Measurements from ENCODE around the gene TBK1.

The TBK1 gene

DNA sequence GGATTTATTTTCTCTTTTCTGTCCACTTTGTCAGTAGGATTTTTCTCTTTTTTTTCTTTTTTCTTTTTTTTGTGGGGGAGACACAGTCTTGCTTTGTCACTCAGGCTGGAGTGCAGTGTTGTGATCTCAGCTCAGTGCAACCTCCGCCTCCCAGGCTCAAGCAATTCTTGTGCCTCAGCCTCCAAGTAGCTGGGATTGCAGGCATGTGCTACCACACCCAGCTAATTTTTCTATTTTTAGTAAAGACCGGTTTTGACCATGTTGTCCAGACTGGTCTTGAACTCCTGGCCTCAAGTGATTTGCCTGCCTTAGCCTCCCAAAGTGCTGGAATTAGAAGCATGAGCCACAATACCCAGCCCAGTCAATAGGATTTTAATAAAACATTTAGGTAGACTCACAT lies 21.0 kb upstream of the TBK1 start:
- DNase-seq (ENCODE audit: low read depth, low spot score), result no peak
- TF ChIP-seq CTCF (IDR thresholded peaks at IDR 0.05; ENCODE audit: low read depth, low read length), result no peak
- in situ Hi-C loops (cut with HindIII; ENCODE audit: low sequenced_read_pairs), result no loop called here
- no peak overlapping the region for H3K4me3 ChIP-seq (ENCODE audit: low read depth, low read length)

GRCh38 chr12:64431791-64432190 lies 20.1 kb upstream of the TBK1 start:
- no peak overlapping the region for H3K4me3 ChIP-seq (ENCODE audit: low read depth, low read length)
- in situ Hi-C loops (cut with HindIII; ENCODE audit: low sequenced_read_pairs), result no loop called here
- no peak for DNase-seq (ENCODE audit: low read depth, low spot score)
- TF ChIP-seq CTCF (IDR thresholded peaks at IDR 0.05; ENCODE audit: low read depth, low read length), result no peak

- no peak overlapping the region for H3K4me3 ChIP-seq (ENCODE audit: low read depth, low read length)
- TF ChIP-seq CTCF (IDR thresholded peaks at IDR 0.05; ENCODE audit: low read depth, low read length), result no peak
- no peak for DNase-seq (ENCODE audit: low read depth, low spot score)
- in situ Hi-C loops (cut with HindIII; ENCODE audit: low sequenced_read_pairs), result no loop called here
These were observed 18.0 kb upstream of the TBK1 start for GRCh38 chr12:64433915-64434314.

DNA sequence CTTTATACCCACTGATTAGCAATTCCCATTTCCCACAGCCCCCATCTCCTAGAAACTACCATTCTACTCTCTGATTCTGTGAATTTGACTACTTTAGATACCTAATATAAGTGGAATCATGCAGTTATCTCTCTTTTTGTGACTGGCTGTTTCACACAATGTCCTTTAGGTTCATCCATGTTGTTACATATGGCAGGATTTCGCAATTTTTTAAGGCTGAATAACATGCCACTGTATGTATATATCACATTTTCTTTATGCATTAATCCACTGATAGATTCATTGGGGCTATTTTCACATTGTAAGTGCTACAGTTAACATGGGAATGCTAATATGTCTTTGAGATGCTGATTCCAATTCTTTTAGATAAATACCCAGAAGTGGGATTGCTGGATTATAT lies 11.8 kb upstream of the TBK1 start:
- H3K4me3 ChIP-seq (ENCODE audit: low read depth, low read length), result no peak overlapping the region
- in situ Hi-C loops (cut with HindIII; ENCODE audit: low sequenced_read_pairs), result no loop called here

GRCh38 chr12:64445490-64445889 lies 6.4 kb upstream of the TBK1 start:
- DNase-seq (ENCODE audit: low read depth, low spot score), result no peak
- in situ Hi-C loops (cut with HindIII; ENCODE audit: low sequenced_read_pairs), result no loop called here
- TF ChIP-seq CTCF (IDR thresholded peaks at IDR 0.05; ENCODE audit: low read depth, low read length), result no peak
- H3K4me3 ChIP-seq (ENCODE audit: low read depth, low read length), result no peak overlapping the region

More for the DNA sequence above, 11.8 kb upstream of the TBK1 start:
- DNase-seq (ENCODE audit: low read depth, low spot score), result no peak
- no peak for TF ChIP-seq CTCF (IDR thresholded peaks at IDR 0.05; ENCODE audit: low read depth, low read length)

DNA sequence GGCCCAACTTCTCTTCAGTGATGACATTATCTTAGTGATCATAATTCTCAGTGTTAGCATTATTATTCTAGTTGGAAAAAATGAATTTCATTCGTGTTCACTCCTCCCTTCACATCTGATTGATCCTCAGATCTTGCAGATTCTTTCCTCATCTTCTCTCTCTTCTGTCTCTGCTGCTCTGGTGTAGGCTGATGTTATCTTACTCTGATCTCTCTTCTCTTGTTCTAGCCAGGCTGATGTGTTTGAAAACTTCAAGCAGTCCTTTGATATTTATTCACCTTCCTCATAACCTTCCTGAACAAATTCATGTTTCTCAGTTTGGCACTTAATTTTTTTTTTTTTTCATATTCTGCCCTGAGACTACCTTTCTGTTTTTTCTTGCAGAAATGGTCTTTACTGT lies 5.6 kb upstream of the TBK1 start:
- no peak for TF ChIP-seq CTCF (IDR thresholded peaks at IDR 0.05; ENCODE audit: low read depth, low read length)
- no peak for DNase-seq (ENCODE audit: low read depth, low spot score)
- in situ Hi-C loops (cut with HindIII; ENCODE audit: low sequenced_read_pairs), result no loop called here

DNA sequence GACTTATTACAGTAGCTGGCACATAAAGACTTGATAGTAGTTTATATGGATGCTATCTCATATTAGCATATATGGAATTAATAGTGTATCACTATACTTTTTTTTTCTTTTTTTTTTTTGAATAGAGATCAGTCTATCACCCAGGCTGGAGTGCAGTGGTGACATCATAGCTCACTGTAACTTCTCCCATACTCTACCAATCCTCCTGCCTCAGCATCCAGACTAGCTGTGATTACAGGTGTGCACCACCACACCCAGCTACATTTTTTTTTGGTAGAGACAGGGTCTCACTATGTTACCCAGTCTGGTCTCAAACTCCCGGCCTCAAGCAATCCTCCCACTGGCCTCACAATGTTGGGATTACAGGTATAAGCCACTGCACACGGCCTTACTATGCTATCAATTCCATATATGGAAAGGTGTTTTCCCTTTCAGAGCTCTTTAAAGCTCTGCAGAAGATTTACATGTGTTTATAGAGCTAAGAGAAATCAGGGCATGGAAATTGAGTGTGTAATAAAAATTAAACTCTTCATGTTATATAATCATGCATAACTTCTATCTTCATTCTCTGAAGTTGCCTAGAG lies 1.8 kb upstream of the TBK1 start:
- no peak for TF ChIP-seq CTCF (IDR thresholded peaks at IDR 0.05; ENCODE audit: low read depth, low read length)
- H3K4me3 ChIP-seq (ENCODE audit: low read depth, low read length), result no peak overlapping the region
- no peak for DNase-seq (ENCODE audit: low read depth, low spot score)
- in situ Hi-C loops (cut with HindIII; ENCODE audit: low sequenced_read_pairs), result no loop called here

More for the DNA sequence above, 5.6 kb upstream of the TBK1 start:
- H3K4me3 ChIP-seq (ENCODE audit: low read depth, low read length), result no peak overlapping the region
